Naive B cell (primary cell): Measurements from ENCODE around the gene SLC41A3. TPM values are rescaled to one million over a fixed set of nuclear protein-coding genes. Genes with fewer than 3 reads are reported as not detected.
"Not testable (repeated sequence)": the region's sequence is repeated elsewhere in the genome, so short reads cannot be mapped to it uniquely, and the experiment has no call there.

Experiments used
- ATAC-seq, 2 donors: fragments of 150-1000 bp; cut with Tn5 transposase; 2 replicates each; pipeline ENCODE4 v1.10.0; 2021; ENCODE audit warnings: low read depth in 2 of 2, mild to moderate bottlenecking in 2 of 2, moderate library complexity in 2 of 2
- DNase-seq: peaks from one replicate; pipeline ENCODE4 v3.0.0; 2022
- H3K27ac Mint-ChIP-seq, 6 donors: one replicate each; pipeline ENCODE4 v1.8.0; 2020 to 2022; ENCODE audit warnings: mild to moderate bottlenecking in 6 of 6, mixed read lengths in 6 of 6, moderate library complexity in 5 of 6, inconsistent platforms in 2 of 6
- H3K27me3 Mint-ChIP-seq, 3 donors: one replicate each; pipeline ENCODE4 v1.8.0; 2021 to 2022; ENCODE audit warnings: mixed read lengths in 3 of 3, mild to moderate bottlenecking in 1 of 3
- H3K36me3 Mint-ChIP-seq, 2 donors: one replicate each; pipeline ENCODE4 v1.8.0; 2020 to 2022; ENCODE audit warnings: mixed read lengths in 2 of 2, inconsistent platforms in 1 of 2, mild to moderate bottlenecking in 1 of 2
- H3K4me1 Mint-ChIP-seq, 3 donors: one replicate each; pipeline ENCODE4 v1.8.0; 2020 to 2022; ENCODE audit warnings: mixed read lengths in 3 of 3, inconsistent platforms in 1 of 3, mild to moderate bottlenecking in 1 of 3, moderate library complexity in 1 of 3
- H3K4me3 Mint-ChIP-seq, 8 donors: one replicate each; pipeline ENCODE4 v1.8.0; 2020 to 2022; ENCODE audit warnings: mild to moderate bottlenecking in 8 of 8, mixed read lengths in 8 of 8, moderate library complexity in 8 of 8, inconsistent platforms in 2 of 8
- H3K9me3 Mint-ChIP-seq, 7 donors: one replicate each; pipeline ENCODE4 v1.8.0; 2020 to 2022; ENCODE audit warnings: mixed read lengths in 7 of 7, mild to moderate bottlenecking in 5 of 7, inconsistent platforms in 2 of 7, moderate library complexity in 1 of 7
- polyA plus RNA-seq, 6 donors: library from polyadenylated mRNA; unstranded; fragments of 300-500 nt; fragmentation: Illumina TruSeq; gene quantifications; one replicate each; pipeline ENCODE4 v1.2.3, GENCODE V29; 2021; ENCODE audit warnings: low read depth in 6 of 6

Gene SLC41A3
- polyA plus RNA-seq, 6 donors from 2014 or later = 21.4 to 28.7 (median 24.9) TPM

GRCh38 chr3:126049289-126050049, 34.5 kb downstream of the SLC41A3 start:
- Mint-ChIP-seq H3K27me3 (no peaks in the 10 kb centered on the region), H3K4me3 (no peak overlapping the region), H3K9me3 (peaks cover 0 to 2% (median 0%) of the 10 kb centered on the region in 7 donors), H3K4me1 (peaks cover 24 to 43% (median 27%) of the 10 kb centered on the region in 3 donors), H3K36me3 (peaks cover 5 to 8% of the 10 kb centered on the region in 2 donors), H3K27ac (no peak overlapping the region)
- DNase-seq = no peak
- ATAC-seq = no peak

GRCh38 chr3:126040386-126040785, 43.5 kb downstream of the SLC41A3 start:
- peaks cover 3 to 21% (median 14%) of the 10 kb centered on the region in 7 donors for H3K9me3 Mint-ChIP-seq
- ATAC-seq (no peak), DNase-seq (no peak)
- no peaks in the 10 kb centered on the region for H3K27me3 Mint-ChIP-seq
- H3K36me3 Mint-ChIP-seq = peaks cover 45 to 64% of the 10 kb centered on the region in 2 donors
- H3K4me3 Mint-ChIP-seq = no peak overlapping the region
- H3K4me1 Mint-ChIP-seq = peaks cover 0 to 7% (median 4%) of the 10 kb centered on the region in 3 donors
- peak overlapping the region in 1 of 6 donors; percentile 44 for H3K27ac Mint-ChIP-seq

DNA sequence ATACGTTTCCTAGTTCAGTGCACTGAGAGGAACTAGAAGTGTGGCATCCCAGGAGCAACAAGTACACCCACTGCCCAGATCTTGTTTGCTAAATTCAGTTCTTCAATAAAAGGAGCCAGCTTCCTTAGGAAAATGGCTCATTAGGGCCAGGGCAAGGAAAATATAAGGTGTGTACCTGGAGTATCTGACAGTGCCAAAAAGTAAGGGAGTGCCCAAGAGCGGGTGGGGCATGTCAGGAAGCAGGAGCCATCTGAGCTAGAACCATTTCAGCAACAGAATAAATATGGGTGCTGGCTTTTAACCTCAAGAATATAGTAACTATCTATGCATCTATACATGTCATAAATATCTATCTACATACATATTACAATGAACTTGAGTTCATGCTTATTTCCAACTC, 44.1 kb downstream of the SLC41A3 start:
- Mint-ChIP-seq H3K36me3 (peaks cover 50 to 70% of the 10 kb centered on the region in 2 donors), H3K27me3 (no peaks in the 10 kb centered on the region), H3K4me1 (peaks cover under 1 to 4% (median 3%) of the 10 kb centered on the region in 3 donors), H3K4me3 (no peak overlapping the region), H3K27ac (no peak overlapping the region), H3K9me3 (peaks cover 3 to 21% (median 14%) of the 10 kb centered on the region in 7 donors)
- ATAC-seq (no peak), DNase-seq (no peak)

- H3K4me3 Mint-ChIP-seq, H3K4me1 Mint-ChIP-seq, H3K27ac Mint-ChIP-seq, H3K27me3 Mint-ChIP-seq, ATAC-seq, DNase-seq: not testable (repeated sequence)
- Mint-ChIP-seq H3K36me3 (peaks cover 59 to 68% of the 10 kb centered on the region in 2 donors), H3K9me3 (peaks cover 3 to 21% (median 14%) of the 10 kb centered on the region in 7 donors)
Measured at GRCh38 chr3:126038791-126039190, 45.1 kb downstream of the SLC41A3 start.

- Mint-ChIP-seq H3K27ac (no peak overlapping the region), H3K36me3 (peaks cover 62 to 67% of the 10 kb centered on the region in 2 donors)
Measured at GRCh38 chr3:126036056-126036549, 47.8 kb downstream of the SLC41A3 start.

DNA sequence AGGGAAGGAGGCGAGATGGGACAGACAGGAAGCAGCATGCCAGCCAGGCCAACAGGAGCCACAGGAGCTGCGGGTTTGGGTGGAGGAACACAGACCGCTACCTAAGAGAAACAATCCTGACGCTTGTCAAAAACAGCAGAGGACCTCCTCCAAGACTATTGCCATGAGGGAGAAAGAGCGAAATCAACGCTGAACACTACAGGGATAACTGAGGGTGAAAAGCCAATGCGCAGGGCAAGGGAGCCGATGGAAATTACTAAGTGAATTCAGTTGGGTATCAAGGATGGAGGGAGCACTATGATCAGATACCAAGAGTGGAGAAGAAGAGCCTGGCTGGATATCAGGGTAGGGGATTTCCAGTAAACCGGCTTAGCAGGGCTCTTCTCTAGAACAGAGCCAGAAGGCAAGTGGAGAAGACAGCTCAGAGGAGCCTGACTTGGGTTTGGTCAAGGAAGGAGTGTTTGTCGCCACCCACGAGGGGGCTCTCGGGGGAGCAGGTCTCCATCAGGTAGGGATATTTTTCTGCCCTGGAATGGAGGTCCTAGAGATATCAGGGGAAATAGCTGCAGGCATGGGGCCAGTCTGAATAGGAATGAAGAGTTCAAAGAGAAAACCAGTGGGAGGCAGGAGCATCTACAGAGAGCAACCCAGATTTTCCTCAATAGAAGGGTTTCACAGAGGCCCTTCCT, 48.4 kb downstream of the SLC41A3 start:
- peaks cover 0 to 5% (median 2%) of the 10 kb centered on the region in 7 donors for H3K9me3 Mint-ChIP-seq
- H3K36me3 Mint-ChIP-seq = peaks cover 61 to 63% of the 10 kb centered on the region in 2 donors
- H3K4me1 Mint-ChIP-seq = peaks cover 3 to 9% (median 5%) of the 10 kb centered on the region in 3 donors
- peak overlapping the region in 1 of 8 donors; percentile 52 for H3K4me3 Mint-ChIP-seq
- H3K27me3 Mint-ChIP-seq = no peaks in the 10 kb centered on the region
- ATAC-seq (no peak), DNase-seq (no peak)
- H3K27ac Mint-ChIP-seq = no peak overlapping the region

More at GRCh38 chr3:126036056-126036549, 47.8 kb downstream of the SLC41A3 start:
- Mint-ChIP-seq H3K4me1 (peaks cover 3 to 9% (median 5%) of the 10 kb centered on the region in 3 donors), H3K4me3 (no peak overlapping the region), H3K9me3 (peaks cover 0 to 5% (median 2%) of the 10 kb centered on the region in 7 donors), H3K27me3 (no peaks in the 10 kb centered on the region)
- no peak for ATAC-seq
- DNase-seq = no peak

- Mint-ChIP-seq H3K27me3 (no peaks in the 10 kb centered on the region), H3K4me3 (no peak overlapping the region), H3K36me3 (peaks cover 54 to 55% of the 10 kb centered on the region in 2 donors), H3K9me3 (peaks cover 0 to 5% (median 0%) of the 10 kb centered on the region in 7 donors), H3K4me1 (peaks cover 3 to 5% (median 5%) of the 10 kb centered on the region in 3 donors), H3K27ac (peak overlapping the region in 2 of 6 donors; percentile 2 to 83)
- no peak for ATAC-seq
- DNase-seq = no peak
Measured at GRCh38 chr3:126034481-126035361, 49.2 kb downstream of the SLC41A3 start.

DNA sequence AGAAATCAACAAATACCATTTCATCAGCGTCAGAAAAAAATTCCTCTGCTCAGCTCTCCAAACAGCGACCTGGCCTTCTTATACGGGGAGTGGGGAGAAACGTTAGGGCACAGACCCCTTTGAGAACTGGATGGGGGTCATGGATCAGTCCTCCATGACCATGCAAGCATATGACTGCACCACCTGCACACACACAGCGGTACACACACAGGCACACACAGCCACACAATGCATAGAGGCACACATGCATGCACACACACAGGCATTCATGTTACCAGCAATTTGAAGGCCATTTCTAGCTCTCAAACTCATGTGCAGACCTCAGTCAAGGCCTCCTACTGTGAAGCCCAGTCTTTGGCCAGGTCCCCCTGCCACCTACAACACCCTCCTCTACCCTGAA, 50.2 kb downstream of the SLC41A3 start:
- no peak overlapping the region for H3K27ac Mint-ChIP-seq
- ATAC-seq = no peak
- no peak for DNase-seq
- peaks cover 56 to 60% of the 10 kb centered on the region in 2 donors for H3K36me3 Mint-ChIP-seq
- H3K4me3 Mint-ChIP-seq = no peak overlapping the region
- H3K4me1 Mint-ChIP-seq = peaks cover 3 to 5% (median 5%) of the 10 kb centered on the region in 3 donors
- H3K9me3 Mint-ChIP-seq = peaks cover 0 to 15% (median 7%) of the 10 kb centered on the region in 7 donors
- H3K27me3 Mint-ChIP-seq = no peaks in the 10 kb centered on the region

GRCh38 chr3:126033051-126033745, 50.7 kb downstream of the SLC41A3 start:
- no peaks in the 10 kb centered on the region for H3K27me3 Mint-ChIP-seq
- no peak overlapping the region for H3K4me3 Mint-ChIP-seq
- H3K4me1 Mint-ChIP-seq = peaks cover 3 to 5% (median 5%) of the 10 kb centered on the region in 3 donors
- no peak for DNase-seq
- peaks cover 0 to 19% (median 8%) of the 10 kb centered on the region in 7 donors for H3K9me3 Mint-ChIP-seq
- ATAC-seq = no peak
- peaks cover 54 to 62% of the 10 kb centered on the region in 2 donors for H3K36me3 Mint-ChIP-seq
- H3K27ac Mint-ChIP-seq = no peak overlapping the region

- peaks cover 7 to 25% (median 14%) of the 10 kb centered on the region in 7 donors for H3K9me3 Mint-ChIP-seq
- peaks cover 3 to 9% (median 5%) of the 10 kb centered on the region in 3 donors for H3K4me1 Mint-ChIP-seq
- no peaks in the 10 kb centered on the region for H3K27me3 Mint-ChIP-seq
- H3K27ac Mint-ChIP-seq = peak overlapping the region in 1 of 6 donors; percentile 76
- no peak for ATAC-seq
- no peak for DNase-seq
- H3K4me3 Mint-ChIP-seq = no peak overlapping the region
- peaks cover 56 to 64% of the 10 kb centered on the region in 2 donors for H3K36me3 Mint-ChIP-seq
Measured at GRCh38 chr3:126031981-126032471, 51.9 kb downstream of the SLC41A3 start.

DNA sequence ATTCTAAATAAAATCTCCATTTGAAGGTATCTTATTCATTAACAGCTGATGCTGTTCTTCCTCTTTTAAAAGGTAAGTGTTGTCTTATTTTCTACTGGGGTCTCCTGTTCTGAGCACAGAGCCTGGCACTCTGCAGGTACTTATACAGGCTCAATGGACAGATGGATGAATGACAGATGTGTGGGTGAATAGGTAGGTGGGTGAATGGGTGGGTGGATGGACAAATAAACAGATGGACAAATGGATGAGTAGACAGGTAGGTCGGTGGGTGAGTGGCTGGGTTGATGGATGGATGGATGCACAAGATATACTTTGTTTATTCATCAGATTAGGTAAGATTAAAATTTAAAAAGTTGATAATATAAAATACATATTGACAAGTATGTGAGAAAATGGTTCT, 53.5 kb downstream of the SLC41A3 start:
- Mint-ChIP-seq H3K9me3 (peaks cover 7 to 28% (median 17%) of the 10 kb centered on the region in 7 donors), H3K27ac (peak overlapping the region in 1 of 6 donors; percentile 16), H3K27me3 (no peaks in the 10 kb centered on the region), H3K4me1 (peaks cover 16 to 20% (median 18%) of the 10 kb centered on the region in 3 donors), H3K4me3 (no peak overlapping the region), H3K36me3 (peaks cover 52 to 59% of the 10 kb centered on the region in 2 donors)
- no peak for ATAC-seq
- DNase-seq = no peak

- Mint-ChIP-seq H3K36me3 (peaks cover 40 to 49% of the 10 kb centered on the region in 2 donors), H3K27me3 (no peaks in the 10 kb centered on the region), H3K4me1 (peaks cover 13 to 20% (median 13%) of the 10 kb centered on the region in 3 donors), H3K4me3 (no peak overlapping the region), H3K9me3 (peaks cover 7 to 28% (median 17%) of the 10 kb centered on the region in 7 donors), H3K27ac (no peak overlapping the region)
- DNase-seq (no peak), ATAC-seq (no peak)
Measured at GRCh38 chr3:126029241-126029640, 54.7 kb downstream of the SLC41A3 start.
